SK-N-SH (cell line): ENCODE data around the gene WWOX. TPM values are rescaled to one million over a fixed set of nuclear protein-coding genes. Genes with fewer than 3 reads are reported as not detected.

Experiments used
- CTCF ChIA-PET: fragments of 300-600, 350-600 bp; formaldehyde crosslinking; extraction: SDS; loops from one replicate; lab custom pipeline; 2021; lab: Yijun Ruan, JAX
- POLR2A ChIA-PET: fragments of 350-600 bp; sonication (Branson Sonifier 250); formaldehyde crosslinking; extraction: SDS; loops from one replicate; lab custom pipeline; 2020; ENCODE audit warnings: antibody characterized with exemption, inconsistent platforms; lab: Yijun Ruan, JAX
- DNase-seq: peaks from one replicate; pipeline ENCODE4 v3.0.0; 2012
- H2AFZ ChIP-seq: fragments of 200-600 bp; sonication (generic); 2 replicates; pipeline ENCODE4 v1.8.1; 2016; ENCODE audit warnings: antibody characterized with exemption, mild to moderate bottlenecking, low read depth
- H3F3A ChIP-seq: fragments of 200-600 bp; sonication (generic); replicated peaks from 2 replicates; pipeline ENCODE3; 2016; ENCODE audit warnings: antibody characterized with exemption, mild to moderate bottlenecking; ENCODE audit not compliant: insufficient read depth
- H3K27ac ChIP-seq, 2 experiments: fragments of 200-500 bp in 1 of 2; fragments of 200-600 bp in 1 of 2; sonication (Bioruptor generic) in 1 of 2; sonication (generic), shearing (Covaris generic) in 1 of 2; 2 replicates each; pipeline versions ENCODE4 v1.5.1 to v1.6.1; 2014 to 2016; ENCODE audit warnings: low read depth in 2 of 2, inconsistent platforms in 1 of 2, low read length in 1 of 2, mild to moderate bottlenecking in 1 of 2, mixed read lengths in 1 of 2
- H3K27me3 ChIP-seq: fragments of 200-600 bp; sonication (generic), shearing (Covaris generic); 2 replicates; pipeline ENCODE4 v1.6.1; 2016; ENCODE audit warnings: mixed run types; ENCODE audit not compliant: insufficient read depth
- H3K36me3 ChIP-seq, 2 experiments: fragments of 200-500 bp in 1 of 2; fragments of 200-600 bp in 1 of 2; sonication (Bioruptor generic) in 1 of 2; sonication (generic) in 1 of 2; replicated peaks in 1 of 2; 2 replicates each; pipeline versions ENCODE3 to v1.5.1; 2014 to 2016; ENCODE audit warnings: low read length in 1 of 2, mild to moderate bottlenecking in 1 of 2; ENCODE audit not compliant: insufficient read depth in 2 of 2, control insufficient read depth in 1 of 2
- H3K4me1 ChIP-seq, 2 experiments: fragments of 200-500 bp in 1 of 2; fragments of 200-600 bp in 1 of 2; sonication (Bioruptor generic) in 1 of 2; sonication (generic), shearing (Covaris generic) in 1 of 2; 2 replicates each; pipeline versions ENCODE4 v1.5.1 to v1.6.1; 2014 to 2016; ENCODE audit warnings: low read depth in 1 of 2, low read length in 1 of 2, mixed run types in 1 of 2; ENCODE audit not compliant: insufficient read depth in 2 of 2, control insufficient read depth in 1 of 2
- H3K4me2 ChIP-seq: fragments of 200-600 bp; sonication (generic), shearing (Covaris generic); 2 replicates; pipeline ENCODE4 v1.6.1; 2017; ENCODE audit warnings: mixed run types
- H3K4me3 ChIP-seq, 2 experiments: fragments of 200-500 bp in 1 of 2; fragments of 200-600 bp in 1 of 2; sonication (Bioruptor generic) in 1 of 2; sonication (generic), shearing (Covaris generic) in 1 of 2; 2 replicates each; pipeline versions ENCODE4 v1.5.1 to v1.8.1; 2014 to 2016; ENCODE audit warnings: low read depth in 2 of 2, inconsistent platforms in 1 of 2, low read length in 1 of 2, mild to moderate bottlenecking in 1 of 2, mixed read lengths in 1 of 2, moderate library complexity in 1 of 2
- H3K79me2 ChIP-seq: fragments of 200-600 bp; sonication (generic); 2 replicates; pipeline ENCODE4 v1.8.1; 2017; ENCODE audit warnings: mild to moderate bottlenecking; ENCODE audit not compliant: insufficient read depth
- H3K9ac ChIP-seq: fragments of 200-600 bp; sonication (generic); 2 replicates; pipeline ENCODE4 v1.6.1; 2017; ENCODE audit warnings: mixed run types
- H3K9me2 ChIP-seq: fragments of 200-600 bp; sonication (generic); 2 replicates; pipeline ENCODE4 v1.6.1; 2017; ENCODE audit warnings: mixed run types
- H3K9me3 ChIP-seq: fragments of 200-600 bp; sonication (generic); 2 replicates; pipeline ENCODE4 v1.6.1; 2017; ENCODE audit warnings: mixed run types, mild to moderate bottlenecking, moderate library complexity
- H4K20me1 ChIP-seq: fragments of 200-600 bp; sonication (generic); 2 replicates; pipeline ENCODE4 v1.6.1; 2017; ENCODE audit warnings: mild to moderate bottlenecking, mixed run types; ENCODE audit not compliant: insufficient read depth
- ELF1 ChIP-seq: IDR thresholded peaks from 2 replicates; pipeline ENCODE4 v1.4.0; 2012
- EP300 ChIP-seq, 2 experiments: IDR thresholded peaks; 2 replicates each; pipeline versions ENCODE4 v1.4.0 to v1.6.1; 2012; ENCODE audit warnings: borderline replicate concordance in 1 of 2, low read depth in 1 of 2, low read length in 1 of 2
- EZH2phosphoT487 ChIP-seq: fragments of 200-600 bp; sonication (generic); IDR thresholded peaks from 2 replicates; pipeline ENCODE4 v1.6.1; 2017; ENCODE audit warnings: low read depth, mixed run types, mild to moderate bottlenecking, antibody characterized with exemption, moderate library complexity, borderline replicate concordance
- FOXM1 ChIP-seq: IDR thresholded peaks from 2 replicates; pipeline ENCODE4 v1.4.0; 2012; ENCODE audit warnings: low read depth, mild to moderate bottlenecking
- GATA2 ChIP-seq: sonication (generic); formaldehyde crosslinking; IDR thresholded peaks from 2 replicates; pipeline ENCODE4 v1.5.0; 2020; ENCODE audit warnings: mild to moderate bottlenecking, missing genetic modification reagents
- JUND ChIP-seq: IDR thresholded peaks from 2 replicates; pipeline ENCODE4 v1.4.0; 2012
- MAX ChIP-seq: IDR thresholded peaks from 2 replicates; pipeline ENCODE4 v1.4.0; 2012; ENCODE audit warnings: low read depth
- MXI1 ChIP-seq: IDR thresholded peaks from 2 replicates; pipeline ENCODE4 v1.6.1; 2012; ENCODE audit warnings: mild to moderate bottlenecking, low read depth, low read length, improper control_type of control experiment
- RAD21 ChIP-seq: IDR thresholded peaks from 2 replicates; pipeline ENCODE4 v1.6.1; 2012; ENCODE audit warnings: mild to moderate bottlenecking, low read length
- REST ChIP-seq: IDR thresholded peaks from 2 replicates; pipeline ENCODE4 v1.6.1; 2012; ENCODE audit warnings: mild to moderate bottlenecking, low read depth, low read length, moderate library complexity
- RFX5 ChIP-seq: IDR thresholded peaks from 2 replicates; pipeline ENCODE4 v1.6.1; 2012; ENCODE audit warnings: mild to moderate bottlenecking, improper control_type of control experiment, low read length
- TAF1 ChIP-seq: IDR thresholded peaks from 2 replicates; pipeline ENCODE4 v1.6.1; 2012; ENCODE audit warnings: low read depth, mild to moderate bottlenecking, low read length, moderate library complexity, borderline replicate concordance
- USF1 ChIP-seq: IDR thresholded peaks from 2 replicates; pipeline ENCODE4 v1.4.0; 2012; ENCODE audit warnings: low read depth, borderline replicate concordance
- USF2 ChIP-seq: fragments of 150-350 bp; IDR thresholded peaks from 2 replicates; pipeline ENCODE4 v1.6.1; 2017; ENCODE audit warnings: antibody characterized with exemption, low read length, low read depth, borderline replicate concordance
- ZBTB33 ChIP-seq: IDR thresholded peaks from 2 replicates; pipeline ENCODE4 v1.4.0; 2012; ENCODE audit warnings: low read depth, borderline replicate concordance
- WGBS: methylation state at CpG from one replicate; pipeline ENCODE4 v1.1.6; 2017; ENCODE audit warnings: low lambda C conversion rate; 5-methylcytosine and 5-hydroxymethylcytosine counted together
- polyA plus RNA-seq, 3 experiments: library from polyadenylated mRNA; depleted of rRNA; stranded (reverse); fragments of >200 nt; gene quantifications; 2 replicates each; pipeline ENCODE4 v1.2.3, GENCODE V29; 2012

WWOX gene
- polyA plus RNA-seq, 1 of the 3 experiments (the other 2 are of a cell fraction): 10.8 TPM

- no peak overlapping the region for H3K9ac ChIP-seq
- no peak overlapping the region for H2AFZ ChIP-seq
- no peaks in the 10 kb centered on the region for H4K20me1 ChIP-seq
- no peaks in the 10 kb centered on the region for H3F3A ChIP-seq
- TF ChIP-seq USF2 (no peak), MXI1 (no peak), EZH2phosphoT487 (no peak), ELF1 (no peak), MAX (no peak), ZBTB33 (no peak), GATA2 (no peak), REST (no peak), RAD21 (no peak), USF1 (no peak), FOXM1 (no peak), JUND (no peak), RFX5 (no peak), EP300 (IDR thresholded peaks at IDR 0.05; ENCODE audit: borderline replicate concordance in 1 of 2, low read depth in 1 of 2, low read length in 1 of 2) (no peak), TAF1 (no peak)
- peaks cover 3% of the 10 kb centered on the region; the same call in 1 of the 2 replicates for H3K9me3 ChIP-seq
- no peak for DNase-seq
- no peak overlapping the region for H3K4me3 ChIP-seq
- 18% methylated on average over 1 of the region's 1 CpG for WGBS
- POLR2A ChIA-PET: no interaction called here
- H3K4me1 ChIP-seq: peaks cover 0 to 3% of the 10 kb centered on the region in 2 experiments; a peak in 1 of 4 replicates
- H3K27ac ChIP-seq: no peak overlapping the region
- H3K27me3 ChIP-seq: no peaks in the 10 kb centered on the region
- no peaks in the 10 kb centered on the region for H3K9me2 ChIP-seq
- no peaks in the 10 kb centered on the region for H3K79me2 ChIP-seq
- no peak overlapping the region for H3K4me2 ChIP-seq
- no peaks in the 10 kb centered on the region for H3K36me3 ChIP-seq
- CTCF ChIA-PET: interaction anchor here (1.0 kb wide), 1 partner anchor 9 kb away, joined by 3 read pairs; no protein-coding TSS in a partner anchor
Observed at GRCh38 chr16:79150151-79150550, 1050.7 kb downstream of the WWOX start.
